ENCODE results near the gene LTF.
"Not testable (repeated sequence)": the region's sequence is repeated elsewhere in the genome, so short reads cannot be mapped to it uniquely, and the experiment has no call there.

Gene LTF

GRCh38 chr3:46409739-46410489 is 54.8 kb downstream of the LTF start:
- no peak for DNase-seq

GRCh38 chr3:46408853-46409252 is 55.9 kb downstream of the LTF start:
- DNase-seq, result no peak

GRCh38 chr3:46407970-46408369 is 56.7 kb downstream of the LTF start:
- no peak for DNase-seq

GRCh38 chr3:46406788-46407611 is 57.7 kb downstream of the LTF start, which contains the start of the genes CCR5AS and CCRL2:
CCR5AS (minus strand) TSS chr3:46407066.
CCRL2 (plus strand) TSS chr3:46407259; CDS start chr3:46408080, 821 bp downstream.
- no peak for DNase-seq

- DNase-seq, result no peak
These were observed 58.3 kb downstream of the LTF start for GRCh38 chr3:46406443-46406787.

GRCh38 chr3:46405301-46406019 is 59.2 kb downstream of the LTF start:
- DNase-seq, result no peak

GRCh38 chr3:46402902-46403301 is 61.8 kb downstream of the LTF start:
- not testable (repeated sequence) for DNase-seq

GRCh38 chr3:46401579-46401978 is 63.1 kb downstream of the LTF start:
- no peak for DNase-seq

GRCh38 chr3:46400846-46401245 is 63.9 kb downstream of the LTF start:
- DNase-seq, result no peak

- DNase-seq, result no peak
These were observed 64.5 kb downstream of the LTF start for GRCh38 chr3:46400000-46400734.

- no peak for DNase-seq
These were observed 65.1 kb downstream of the LTF start for GRCh38 chr3:46399557-46399956.

- no peak for DNase-seq
These were observed 65.6 kb downstream of the LTF start for GRCh38 chr3:46399098-46399497.

GRCh38 chr3:46398186-46398955 is 66.3 kb downstream of the LTF start:
- no peak for DNase-seq

- DNase-seq, result no peak
These were observed 67.6 kb downstream of the LTF start for GRCh38 chr3:46397111-46397510.

- DNase-seq, result no peak
These were observed 68.8 kb downstream of the LTF start for GRCh38 chr3:46395766-46396530.

GRCh38 chr3:46395210-46395661 is 69.5 kb downstream of the LTF start:
- DNase-seq, result no peak

GRCh38 chr3:46393554-46394434 is 70.9 kb downstream of the LTF start:
- no peak for DNase-seq

- DNase-seq, result no peak
These were observed 71.7 kb downstream of the LTF start for GRCh38 chr3:46393011-46393410.

GRCh38 chr3:46391526-46391925 is 73.2 kb downstream of the LTF start:
- DNase-seq, result not testable (repeated sequence)

GRCh38 chr3:46389306-46389705 is 75.4 kb downstream of the LTF start:
- no peak for DNase-seq

All from NCI-H1417 treated with DMSO at 0.1 percent for 48 hours (cell line).